Body of pancreas (tissue), 4 donors: ENCODE results near the gene CNGB1. TPM values are rescaled to one million over a fixed set of nuclear protein-coding genes. Genes with fewer than 3 reads are reported as not detected.
"Not testable (repeated sequence)": the region's sequence is repeated elsewhere in the genome, so short reads cannot be mapped to it uniquely, and the experiment has no call there.

Source experiments
- ATAC-seq: fragments of 150-250 bp; one replicate; pipeline ENCODE4 v1.9.1; 2016
- DNase-seq, 4 donors: peaks; one replicate each; pipeline ENCODE4 v3.0.0-alpha.2; 2019
- H3K27ac ChIP-seq, 4 donors: fragments of 200-600 bp; sonication (generic); 1 replicate in 3 of 4; 2 replicates in 1 of 4; pipeline versions ENCODE4 v1.5.1 to v1.6.1; 2016 to 2019; ENCODE audit warnings: mild to moderate bottlenecking in 1 of 4, mixed read lengths in 1 of 4, moderate library complexity in 1 of 4
- H3K27me3 ChIP-seq, 2 donors: fragments of 200-600 bp; sonication (generic); one replicate each; pipeline ENCODE4 v1.6.0; 2016; ENCODE audit warnings: mild to moderate bottlenecking in 1 of 2
- H3K36me3 ChIP-seq, 2 donors: fragments of 200-600 bp; sonication (generic); replicated peaks in 1 of 2; 2 replicates each; pipeline ENCODE4 v1.5.1; 2016; ENCODE audit warnings: low read depth in 2 of 2; ENCODE audit not compliant: insufficient read depth in 1 of 2
- H3K4me1 ChIP-seq: fragments of 200-600 bp; sonication (generic); one replicate; pipeline ENCODE4 v1.6.0; 2016
- H3K4me3 ChIP-seq, 2 donors: fragments of 200-600 bp; sonication (generic); 1 replicate in 1 of 2; 2 replicates in 1 of 2; pipeline ENCODE4 v1.5.1; 2016 to 2019
- H3K9me3 ChIP-seq, 3 donors: fragments of 200-600 bp; sonication (generic); 1 replicate in 2 of 3; 2 replicates in 1 of 3; pipeline ENCODE4 v1.5.1; 2016
- CTCF ChIP-seq, 7 experiments: fragments of 450-650 bp in 4 of 7; fragments of 200-600 bp in 3 of 7; sonication (generic) in 3 of 7; IDR thresholded peaks; one replicate each; pipeline ENCODE4 v1.5.1; 2016 to 2019; ENCODE audit warnings: antibody characterized with exemption in 7 of 7
- POLR2A ChIP-seq, 3 donors: fragments of 450-650 bp; IDR thresholded peaks; one replicate each; pipeline ENCODE4 v1.6.1; 2016; ENCODE audit warnings: antibody characterized with exemption in 3 of 3, mild to moderate bottlenecking in 2 of 3
- WGBS, 2 donors: methylation state at CpG; one replicate each; pipeline ENCODE4 v1.1.5; 2017; 5-methylcytosine and 5-hydroxymethylcytosine counted together
- intact Hi-C: fragments of 100-400 bp; cut with DNase I; formaldehyde crosslinking; loops from one replicate; pipeline ENCODE4 v1.15.1; 2023
- total RNA-seq, 2 donors: library from RNA; depleted of rRNA; stranded (reverse); fragments of >200 nt; gene quantifications; one replicate each; pipeline ENCODE4 v1.1.0, GENCODE V29; 2016

Gene CNGB1
- total RNA-seq, 2 donors from 2014 or later, result not detected

DNA sequence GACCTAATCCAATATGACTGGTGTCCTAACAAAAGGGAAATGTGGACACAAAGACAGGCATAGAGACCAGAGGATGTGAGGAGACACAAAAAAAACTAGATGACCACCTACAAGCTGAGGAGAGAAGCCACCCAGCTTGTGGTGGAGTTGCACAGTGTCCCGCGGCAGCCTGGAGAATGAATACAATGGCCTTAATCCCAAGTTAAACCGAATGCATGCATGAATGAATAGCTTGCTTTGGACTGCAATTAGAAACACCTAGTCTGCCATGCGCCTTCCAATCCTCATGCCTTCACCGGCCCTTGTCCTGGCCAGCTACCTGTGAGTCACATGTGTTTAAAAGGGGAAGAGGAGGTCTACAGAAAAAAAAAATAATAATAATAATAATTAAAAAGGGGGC is 72.0 kb downstream of the CNGB1 start:
- Histone ChIP-seq H3K27ac (peak overlapping the region in 1 of 4 donors; percentile 29), H3K4me1 (peaks cover 18% of the 10 kb centered on the region), H3K27me3 (no peaks in the 10 kb centered on the region), H3K36me3 (no peaks in the 10 kb centered on the region), H3K9me3 (no peaks in the 10 kb centered on the region), H3K4me3 (no peak overlapping the region)
- intact Hi-C loops, result no loop called here
- no peak for DNase-seq
- WGBS, 2 donors, result 49 to 55% methylated on average over 5 of the region's 5 CpGs
- TF ChIP-seq CTCF (IDR thresholded peaks at IDR 0.05) (no peak), POLR2A (IDR thresholded peaks at IDR 0.05) (no peak)
- ATAC-seq, result no peak

GRCh38 chr16:57897996-57898395 is 72.9 kb downstream of the CNGB1 start:
- WGBS, 2 donors, result 44 to 54% methylated on average over 2 to 3 of the region's 4 CpGs

DNA sequence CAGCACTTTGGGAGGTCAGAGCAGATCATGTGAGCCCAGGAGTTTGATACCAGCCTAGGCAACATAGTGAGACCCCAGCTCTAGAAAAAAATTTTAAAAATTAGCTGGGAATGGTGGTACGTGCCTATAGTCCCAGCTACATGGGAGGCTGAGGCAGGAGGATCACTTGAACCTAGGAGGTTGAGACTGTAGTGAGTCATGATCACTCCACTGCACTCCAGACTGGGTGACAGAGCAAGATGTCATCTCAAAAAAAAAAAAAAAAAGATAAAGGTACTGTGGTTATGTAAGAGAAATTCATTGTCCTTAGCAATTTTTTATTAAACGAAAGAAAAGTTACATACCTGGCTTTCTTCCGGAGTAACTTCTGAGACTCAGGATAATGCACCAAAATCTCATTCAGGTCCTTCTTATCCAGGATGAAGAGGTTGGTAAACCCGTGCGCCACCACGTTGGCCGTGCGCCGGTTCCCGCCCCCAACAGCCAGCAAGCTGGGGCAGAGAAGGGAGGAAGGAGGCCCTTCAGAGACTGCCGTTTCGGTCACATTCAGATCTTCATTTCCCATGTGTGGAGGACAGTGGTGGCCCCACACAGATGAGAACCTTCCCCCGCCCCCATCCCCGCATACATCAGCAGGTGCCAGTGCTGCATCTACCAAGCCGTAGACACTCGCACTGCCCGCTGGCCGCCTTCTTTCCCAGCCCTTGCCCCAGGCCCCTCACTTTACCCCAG is 73.7 kb downstream of the CNGB1 start:
- Histone ChIP-seq H3K4me3 (no peak overlapping the region), H3K9me3 (no peaks in the 10 kb centered on the region), H3K4me1 (peaks cover 31% of the 10 kb centered on the region), H3K36me3 (no peaks in the 10 kb centered on the region), H3K27me3 (no peaks in the 10 kb centered on the region), H3K27ac (no peak overlapping the region)
- DNase-seq (no peak), ATAC-seq (no peak)
- 86 to 87% methylated on average over 17 to 18 of the region's 18 CpGs for WGBS, 2 donors
- intact Hi-C loops, result no loop called here
- no peak for TF ChIP-seq CTCF (IDR thresholded peaks at IDR 0.05)
- no peak for TF ChIP-seq POLR2A (IDR thresholded peaks at IDR 0.05)

More at GRCh38 chr16:57897996-57898395, 72.9 kb downstream of the CNGB1 start:
- peaks cover 27% of the 10 kb centered on the region for H3K4me1 ChIP-seq
- H3K4me3 ChIP-seq, result no peak overlapping the region
- H3K27ac ChIP-seq, result no peak overlapping the region
- TF ChIP-seq CTCF (IDR thresholded peaks at IDR 0.05) (no peak), POLR2A (IDR thresholded peaks at IDR 0.05) (no peak)
- DNase-seq, result peak in 1 of 4 donors; percentile 25
- ATAC-seq, result peak; percentile 14
- no peaks in the 10 kb centered on the region for H3K36me3 ChIP-seq
- intact Hi-C loops, result no loop called here
- no peaks in the 10 kb centered on the region for H3K9me3 ChIP-seq
- no peaks in the 10 kb centered on the region for H3K27me3 ChIP-seq

DNA sequence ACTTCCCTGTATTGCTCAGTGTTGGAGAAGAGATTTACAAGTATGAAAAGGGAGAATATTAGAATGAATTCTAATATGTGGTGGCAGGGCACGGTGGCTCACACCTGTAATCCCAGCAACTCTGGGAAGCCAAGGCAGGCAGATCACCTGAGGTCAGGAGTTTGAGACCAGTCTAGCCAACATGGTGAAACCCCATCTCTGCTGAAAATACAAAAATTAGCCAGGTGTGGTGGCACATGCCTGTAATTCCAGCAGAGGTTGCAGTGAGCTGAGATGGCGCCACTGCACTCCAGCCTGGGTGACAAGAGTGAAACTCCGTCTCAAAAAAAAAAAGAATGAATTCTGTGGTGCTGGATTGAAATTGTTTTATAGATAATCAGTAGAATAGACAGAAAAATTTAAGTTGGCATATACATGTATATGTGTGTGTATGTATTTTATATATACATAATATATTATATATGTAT is 75.8 kb downstream of the CNGB1 start:
- WGBS, 2 donors, result 90 to 91% methylated on average over 3 of the region's 3 CpGs
- Histone ChIP-seq H3K27ac (peak overlapping the region; percentile 67 to 94 (median 84)), H3K4me1 (peaks cover 35% of the 10 kb centered on the region)

DNA sequence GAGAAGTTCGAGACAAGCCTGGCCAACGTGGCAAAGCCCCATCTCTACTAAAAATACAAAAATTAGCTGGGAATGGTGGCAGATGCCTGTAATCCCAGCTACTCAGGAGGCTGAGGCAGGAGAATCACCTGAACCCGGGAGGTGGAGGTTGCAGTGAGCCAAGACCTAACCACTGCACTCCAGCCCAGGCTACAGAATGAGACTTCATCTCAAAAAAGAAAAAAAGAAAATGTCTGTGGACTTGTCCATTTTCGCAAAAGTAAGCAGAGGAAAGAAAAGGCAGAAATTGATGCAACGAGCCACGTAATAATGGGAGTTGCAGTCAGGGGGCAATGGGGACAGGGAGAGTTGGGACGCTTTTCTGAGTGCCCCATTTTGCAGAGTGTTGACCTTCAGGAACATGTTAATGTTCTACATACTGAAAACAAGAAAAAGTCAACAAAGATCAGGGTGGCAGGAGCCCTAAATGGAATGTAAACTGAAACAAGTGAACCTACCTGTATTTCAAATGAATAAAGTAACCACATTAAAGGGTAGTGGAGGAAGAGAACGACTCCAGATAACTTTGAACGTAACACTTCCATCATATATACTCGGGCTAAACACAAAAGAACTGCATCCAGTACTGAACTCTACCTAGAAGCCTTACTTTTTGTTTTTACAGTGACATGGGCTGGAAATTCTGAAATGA is 76.4 kb downstream of the CNGB1 start:
- Histone ChIP-seq H3K27me3 (no peaks in the 10 kb centered on the region), H3K36me3 (no peaks in the 10 kb centered on the region), H3K27ac (peak overlapping the region; percentile 67 to 94 (median 84)), H3K9me3 (no peaks in the 10 kb centered on the region), H3K4me3 (no peak overlapping the region), H3K4me1 (peaks cover 38% of the 10 kb centered on the region)
- TF ChIP-seq POLR2A (IDR thresholded peaks at IDR 0.05) (no peak), CTCF (IDR thresholded peaks at IDR 0.05) (no peak)
- intact Hi-C loops, result no loop called here
- ATAC-seq, result peak; percentile 54
- WGBS, 2 donors, result 32 to 42% methylated on average over 10 of the region's 10 CpGs
- DNase-seq, result peak in 1 of 4 donors; percentile 21

More for the DNA sequence above, 75.8 kb downstream of the CNGB1 start:
- H3K4me3 ChIP-seq, H3K9me3 ChIP-seq, H3K36me3 ChIP-seq, H3K27me3 ChIP-seq, intact Hi-C loops, ATAC-seq, DNase-seq: not testable (repeated sequence)
